Hematopoietic multipotent progenitor cell treated with erythropoietin and hydrocortisone succinate and interleukin-3 and kit ligand, for 17 days (in vitro differentiated cells): ENCODE results near the gene TIMM17A.
A peak's percentile ranks its signal among the peaks of the same experiment; 100 is the strongest.
"Not testable (repeated sequence)": the region's sequence is repeated elsewhere in the genome, so short reads cannot be mapped to it uniquely, and the experiment has no call there.

Source experiments
- DNase-seq: peaks from one replicate; pipeline ENCODE4 v3.0.0-alpha.2; 2015; ENCODE audit warnings: low spot score

TIMM17A gene

GRCh38 chr1:202015662-202015937, 60.3 kb downstream of the TIMM17A start:
- no peak for DNase-seq

- DNase-seq: no peak
These were observed 60.9 kb downstream of the TIMM17A start for GRCh38 chr1:202016022-202016810.

GRCh38 chr1:202016811-202017748, 61.8 kb downstream of the TIMM17A start:
- peak; percentile 20 for DNase-seq

- DNase-seq: peak; percentile 23
These were observed 62.6 kb downstream of the TIMM17A start for GRCh38 chr1:202017749-202018467.

- DNase-seq: peak; percentile 69
These were observed 63.3 kb downstream of the TIMM17A start for GRCh38 chr1:202018468-202019234.

GRCh38 chr1:202019235-202019558, 63.9 kb downstream of the TIMM17A start:
- not testable (repeated sequence) for DNase-seq
